Left lung (tissue), 10 donors: Measurements from ENCODE around the gene IFI6. TPM values are rescaled to one million over a fixed set of nuclear protein-coding genes. Genes with fewer than 3 reads are reported as not detected.

ENCODE experiments used
- ATAC-seq: fragments of 200-7000 bp; cut with Tn5 transposase; one replicate; pipeline ENCODE4 v1.9.1; 2020; ENCODE audit warnings: moderate library complexity
- DNase-seq, 4 donors: peaks; one replicate each; pipeline ENCODE4 v3.0.0-alpha.2; 2013 to 2020
- H3K27ac ChIP-seq, 2 donors: fragments of 200-600 bp; sonication (generic) in 1 of 2; one replicate each; pipeline versions ENCODE4 v1.5.0 to v1.8.0; 2020 to 2021
- H3K27me3 ChIP-seq, 2 donors: fragments of 200-600 bp; sonication (generic) in 1 of 2; one replicate each; pipeline versions ENCODE4 v1.5.0 to v1.8.0; 2020 to 2021
- H3K36me3 ChIP-seq, 2 donors: fragments of 200-600 bp; sonication (generic) in 1 of 2; one replicate each; pipeline versions ENCODE4 v1.5.0 to v1.8.0; 2020 to 2021
- H3K4me1 ChIP-seq, 2 donors: fragments of 200-600 bp; one replicate each; pipeline ENCODE4 v1.8.0; 2021
- H3K4me3 ChIP-seq, 2 donors: fragments of 200-600 bp; sonication (generic) in 1 of 2; one replicate each; pipeline versions ENCODE4 v1.5.0 to v1.8.0; 2020 to 2021; ENCODE audit warnings: mild to moderate bottlenecking in 1 of 2
- H3K9me3 ChIP-seq, 2 donors: fragments of 200-600 bp; sonication (generic) in 1 of 2; one replicate each; pipeline versions ENCODE4 v1.5.0 to v1.8.0; 2020 to 2021
- intact Hi-C, 2 donors: fragments of 100-400 bp; cut with DNase I; formaldehyde crosslinking; loops; one replicate each; pipeline versions ENCODE4 v1.11.2 to v1.14.2; 2022
- polyA plus RNA-seq, 6 donors: library from polyadenylated mRNA; unstranded; fragments of 120-200 nt; gene quantifications; one replicate each; pipeline ENCODE4 v1.2.1, GENCODE V29; 2013; ENCODE audit not compliant: insufficient read length in 6 of 6
- total RNA-seq, 2 donors: library from RNA; stranded (reverse); fragmentation: NEBNext Ultra II Directional; extraction: Animal tissue kit (Norgen Biotek cat#: 25700); gene quantifications; one replicate each; pipeline ENCODE4 v1.2.1, GENCODE V29; 2021
- TF ChIP-seq, protein P1 (sequence below), 2 donors: fragments of 200-600 bp; sonication (generic) in 1 of 2; IDR thresholded peaks; one replicate each; pipeline versions ENCODE4 v1.5.0 to v1.8.0; 2021; ENCODE audit warnings: antibody characterized with exemption in 2 of 2
- donor health status: DM: no; HTN: yes; CAD: no.
- donor health status: DM: no; HTN: no; CAD: no.

Gene IFI6
- total and polyA plus RNA-seq, 8 donors, result 27.4 to 341 (median 29.5) TPM

GRCh38 chr1:27638047-27638734 is 33.8 kb downstream of the IFI6 start:
- TF ChIP-seq, protein P1, sequence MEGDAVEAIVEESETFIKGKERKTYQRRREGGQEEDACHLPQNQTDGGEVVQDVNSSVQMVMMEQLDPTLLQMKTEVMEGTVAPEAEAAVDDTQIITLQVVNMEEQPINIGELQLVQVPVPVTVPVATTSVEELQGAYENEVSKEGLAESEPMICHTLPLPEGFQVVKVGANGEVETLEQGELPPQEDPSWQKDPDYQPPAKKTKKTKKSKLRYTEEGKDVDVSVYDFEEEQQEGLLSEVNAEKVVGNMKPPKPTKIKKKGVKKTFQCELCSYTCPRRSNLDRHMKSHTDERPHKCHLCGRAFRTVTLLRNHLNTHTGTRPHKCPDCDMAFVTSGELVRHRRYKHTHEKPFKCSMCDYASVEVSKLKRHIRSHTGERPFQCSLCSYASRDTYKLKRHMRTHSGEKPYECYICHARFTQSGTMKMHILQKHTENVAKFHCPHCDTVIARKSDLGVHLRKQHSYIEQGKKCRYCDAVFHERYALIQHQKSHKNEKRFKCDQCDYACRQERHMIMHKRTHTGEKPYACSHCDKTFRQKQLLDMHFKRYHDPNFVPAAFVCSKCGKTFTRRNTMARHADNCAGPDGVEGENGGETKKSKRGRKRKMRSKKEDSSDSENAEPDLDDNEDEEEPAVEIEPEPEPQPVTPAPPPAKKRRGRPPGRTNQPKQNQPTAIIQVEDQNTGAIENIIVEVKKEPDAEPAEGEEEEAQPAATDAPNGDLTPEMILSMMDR (IDR thresholded peaks at IDR 0.05), result no peak
- DNase-seq (peak in 1 of 4 donors; percentile 8), ATAC-seq (no peak)
- Histone ChIP-seq H3K27me3 (peaks cover 0 to 14% of the 10 kb centered on the region in 2 donors), H3K36me3 (no peaks in the 10 kb centered on the region), H3K4me1 (peaks cover 0 to 37% of the 10 kb centered on the region in 2 donors), H3K4me3 (no peak overlapping the region), H3K27ac (no peak overlapping the region), H3K9me3 (no peaks in the 10 kb centered on the region)
- intact Hi-C loops, result no loop called here

DNA sequence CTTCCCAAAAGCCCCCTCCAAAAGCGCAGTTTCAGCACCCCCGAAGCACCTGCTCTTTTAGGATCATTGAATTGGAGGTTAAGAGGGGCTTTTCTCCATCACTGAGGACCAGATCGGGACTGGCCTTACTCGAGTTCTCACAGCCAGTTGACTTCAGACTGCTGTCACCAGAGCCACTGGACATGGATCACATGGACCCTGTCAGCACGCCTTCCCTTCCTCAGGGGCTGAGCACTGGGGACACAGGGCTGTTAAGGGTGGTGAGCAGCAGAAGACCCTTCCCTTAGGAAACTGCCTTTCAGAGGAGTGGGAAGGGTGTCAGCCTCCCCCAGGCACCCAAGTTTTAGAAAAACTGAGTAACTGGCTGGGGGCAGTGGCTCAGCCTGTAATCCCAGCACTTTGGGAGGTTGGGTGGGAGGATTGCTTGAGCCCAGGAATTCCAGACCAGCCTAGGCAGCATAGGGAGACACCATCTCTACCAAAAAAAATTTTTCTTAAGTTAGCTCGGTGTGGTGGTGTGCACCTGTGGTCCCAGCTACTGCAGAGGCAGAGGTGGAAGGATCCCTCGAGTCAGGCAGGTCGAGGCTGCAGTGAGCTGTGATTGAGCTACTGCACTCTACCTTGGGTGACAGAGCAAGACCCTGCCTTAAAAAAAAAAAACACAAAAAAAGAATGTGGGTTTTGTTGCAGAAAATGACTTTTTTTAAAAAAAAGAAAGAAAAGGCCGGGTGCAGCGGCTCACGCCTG is 36.4 kb downstream of the IFI6 start:
- Histone ChIP-seq H3K27ac (peak overlapping the region; percentile 78 to 95), H3K27me3 (peaks cover 0 to 14% of the 10 kb centered on the region in 2 donors), H3K4me1 (peaks cover 0 to 64% of the 10 kb centered on the region in 2 donors), H3K4me3 (peak overlapping the region in 1 of 2 donors; percentile 63), H3K9me3 (no peaks in the 10 kb centered on the region), H3K36me3 (no peaks in the 10 kb centered on the region)
- TF ChIP-seq, protein P1 (IDR thresholded peaks at IDR 0.05), result no peak
- intact Hi-C loops, result no loop called here
- no peak for ATAC-seq
- peak in 1 of 4 donors; percentile 13 for DNase-seq

GRCh38 chr1:27634985-27635367 is 37.0 kb downstream of the IFI6 start, which contains the start of gene FGR:
TSS of gene FGR (minus strand) at chr1:27635185. CDS start at chr1:27623916, 11,269 bp downstream.
- peaks cover 0 to 69% of the 10 kb centered on the region in 2 donors for H3K4me1 ChIP-seq
- H3K27ac ChIP-seq, result peak within 1 kb of the TSS; percentile 78 to 95
- peak in 2 of 4 donors; percentile 73 to 96 for DNase-seq
- TF ChIP-seq, protein P1 (IDR thresholded peaks at IDR 0.05), result peak in 1 of 2 donors; percentile 10
- intact Hi-C loops, result no loop called here
- H3K36me3 ChIP-seq, result no peaks in the 10 kb centered on the region
- peaks cover 0 to 14% of the 10 kb centered on the region in 2 donors for H3K27me3 ChIP-seq
- peak within 1 kb of the TSS; percentile 34 to 63 for H3K4me3 ChIP-seq
- ATAC-seq, result peak; percentile 41
- no peaks in the 10 kb centered on the region for H3K9me3 ChIP-seq

- H3K27me3 ChIP-seq, result peaks cover 0 to 14% of the 10 kb centered on the region in 2 donors
- ATAC-seq (peak; percentile 53), DNase-seq (peak in 2 of 4 donors; percentile 51 to 93)
- H3K4me3 ChIP-seq, result peak overlapping the region; percentile 34 to 63
- intact Hi-C loops, result no loop called here
- H3K36me3 ChIP-seq, result no peaks in the 10 kb centered on the region
- TF ChIP-seq, protein P1 (IDR thresholded peaks at IDR 0.05), result peak in 1 of 2 donors; percentile 20
- peak overlapping the region; percentile 78 to 95 for H3K27ac ChIP-seq
- peaks cover 0 to 75% of the 10 kb centered on the region in 2 donors for H3K4me1 ChIP-seq
- H3K9me3 ChIP-seq, result no peaks in the 10 kb centered on the region
Observed at GRCh38 chr1:27634177-27634984, 37.6 kb downstream of the IFI6 start.
